ENCODE measurements around the gene EFCAB6.

EFCAB6 gene

DNA sequence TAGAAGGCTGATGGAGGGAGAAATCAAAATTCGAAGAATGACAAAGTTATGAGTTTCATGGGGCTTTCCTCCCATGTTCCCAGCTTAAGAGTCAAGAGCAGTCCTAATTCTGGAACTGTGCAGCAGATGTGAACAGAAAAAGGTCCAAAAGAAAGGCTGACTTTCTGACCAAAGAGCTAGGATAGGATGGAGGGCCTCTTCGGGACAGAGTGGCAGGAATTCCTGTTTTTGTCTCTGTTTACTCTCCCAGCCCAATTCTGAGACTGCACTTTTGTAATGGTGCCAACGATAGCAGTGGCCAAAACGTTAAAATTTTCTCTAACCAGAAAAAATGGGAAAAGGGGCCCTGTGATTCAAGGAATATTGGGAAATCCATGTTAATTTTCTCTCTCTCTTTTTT lies 193.6 kb downstream of the EFCAB6 start:
- Mint-ChIP-seq H3K4me1 (no peaks in the 10 kb centered on the region), H3K4me3 (no peak overlapping the region), H3K9me3 (peaks cover 20% of the 10 kb centered on the region), H3K27ac (no peak overlapping the region), H3K36me3 (ENCODE audit: low read depth) (peaks cover 6% of the 10 kb centered on the region), H3K27me3 (ENCODE audit: low read depth, poor library complexity) (peaks cover 7% of the 10 kb centered on the region)
- TF ChIP-seq, protein P1, sequence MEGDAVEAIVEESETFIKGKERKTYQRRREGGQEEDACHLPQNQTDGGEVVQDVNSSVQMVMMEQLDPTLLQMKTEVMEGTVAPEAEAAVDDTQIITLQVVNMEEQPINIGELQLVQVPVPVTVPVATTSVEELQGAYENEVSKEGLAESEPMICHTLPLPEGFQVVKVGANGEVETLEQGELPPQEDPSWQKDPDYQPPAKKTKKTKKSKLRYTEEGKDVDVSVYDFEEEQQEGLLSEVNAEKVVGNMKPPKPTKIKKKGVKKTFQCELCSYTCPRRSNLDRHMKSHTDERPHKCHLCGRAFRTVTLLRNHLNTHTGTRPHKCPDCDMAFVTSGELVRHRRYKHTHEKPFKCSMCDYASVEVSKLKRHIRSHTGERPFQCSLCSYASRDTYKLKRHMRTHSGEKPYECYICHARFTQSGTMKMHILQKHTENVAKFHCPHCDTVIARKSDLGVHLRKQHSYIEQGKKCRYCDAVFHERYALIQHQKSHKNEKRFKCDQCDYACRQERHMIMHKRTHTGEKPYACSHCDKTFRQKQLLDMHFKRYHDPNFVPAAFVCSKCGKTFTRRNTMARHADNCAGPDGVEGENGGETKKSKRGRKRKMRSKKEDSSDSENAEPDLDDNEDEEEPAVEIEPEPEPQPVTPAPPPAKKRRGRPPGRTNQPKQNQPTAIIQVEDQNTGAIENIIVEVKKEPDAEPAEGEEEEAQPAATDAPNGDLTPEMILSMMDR (IDR thresholded peaks at IDR 0.05): no peak
- DNase-seq: no peak

DNA sequence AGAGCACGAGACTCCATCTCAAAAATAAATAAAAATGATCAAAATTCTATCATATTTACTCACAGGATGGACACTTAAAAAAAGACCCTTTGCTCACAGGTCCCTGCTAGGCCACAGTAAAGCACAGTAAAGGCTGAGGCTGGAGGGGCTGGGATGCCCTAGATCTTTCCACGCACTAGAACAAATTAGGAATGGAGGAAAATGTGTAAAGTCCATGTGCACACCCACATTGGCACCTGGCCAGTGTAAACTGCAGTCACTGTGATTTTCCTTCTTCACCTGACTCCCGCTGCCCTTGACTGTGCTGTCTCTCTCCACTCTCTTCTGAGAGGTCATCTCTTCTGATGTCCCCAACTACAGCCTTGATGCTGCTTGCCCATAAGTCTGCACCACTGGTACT lies 195.5 kb downstream of the EFCAB6 start:
- peaks cover 5% of the 10 kb centered on the region for H3K27me3 Mint-ChIP-seq (ENCODE audit: low read depth, poor library complexity)

DNA sequence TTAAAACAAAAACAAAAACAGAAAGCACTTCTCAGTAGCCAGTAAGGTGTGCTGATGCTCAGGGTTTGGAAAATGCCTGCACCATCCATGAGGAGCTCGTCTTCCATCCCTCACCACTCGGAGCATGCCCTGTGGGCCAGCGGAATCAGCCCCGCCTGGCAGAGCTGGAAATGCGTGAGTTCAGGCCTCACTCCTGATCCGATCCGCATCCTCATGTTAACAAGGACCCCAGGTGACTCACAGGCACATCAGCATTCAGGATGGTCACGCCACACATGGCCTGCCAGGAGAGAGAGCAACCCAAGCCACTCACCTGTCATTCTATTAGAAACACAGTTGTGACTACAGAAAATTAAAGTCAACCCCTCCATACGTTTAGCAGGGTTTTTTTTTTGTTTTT lies 211.8 kb downstream of the EFCAB6 start:
- no peak for DNase-seq
- H3K36me3 Mint-ChIP-seq (ENCODE audit: low read depth): no peaks in the 10 kb centered on the region
- H3K9me3 Mint-ChIP-seq: peaks cover 11% of the 10 kb centered on the region
- TF ChIP-seq, protein P1 (IDR thresholded peaks at IDR 0.05): no peak
- no peak overlapping the region for H3K27ac Mint-ChIP-seq
- no peak overlapping the region for H3K4me3 Mint-ChIP-seq
- no peaks in the 10 kb centered on the region for H3K4me1 Mint-ChIP-seq
- H3K27me3 Mint-ChIP-seq (ENCODE audit: low read depth, poor library complexity): peaks cover 14% of the 10 kb centered on the region

More for the DNA sequence above, 195.5 kb downstream of the EFCAB6 start:
- no peak overlapping the region for H3K4me3 Mint-ChIP-seq
- H3K27ac Mint-ChIP-seq: no peak overlapping the region
- TF ChIP-seq, protein P1 (IDR thresholded peaks at IDR 0.05): no peak
- no peaks in the 10 kb centered on the region for H3K4me1 Mint-ChIP-seq
- DNase-seq: no peak
- H3K36me3 Mint-ChIP-seq (ENCODE audit: low read depth): peaks cover 6% of the 10 kb centered on the region
- peaks cover 25% of the 10 kb centered on the region for H3K9me3 Mint-ChIP-seq

DNA sequence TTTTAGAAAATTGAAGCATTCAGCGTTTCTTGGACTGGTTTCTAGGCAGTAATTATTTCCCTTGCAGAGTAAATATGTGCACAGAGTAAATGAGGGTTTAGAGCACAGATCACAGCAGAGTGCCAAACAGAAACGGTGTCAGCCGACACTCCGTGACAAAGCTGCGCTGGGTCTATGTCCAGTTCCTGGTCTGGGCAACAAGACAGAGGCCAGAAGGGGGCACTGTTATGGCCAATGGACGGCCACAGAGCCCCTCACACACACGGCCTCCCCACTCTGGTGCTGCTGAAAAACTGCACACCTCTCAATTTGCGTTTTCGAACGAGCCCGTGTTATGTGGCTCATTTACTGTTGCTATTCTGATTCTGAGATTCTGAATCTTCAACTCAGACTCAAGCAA lies 219.6 kb downstream of the EFCAB6 start:
- H3K4me3 Mint-ChIP-seq: no peak overlapping the region
- no peak overlapping the region for H3K27ac Mint-ChIP-seq
- DNase-seq: peak; percentile 18
- H3K9me3 Mint-ChIP-seq: peaks cover 28% of the 10 kb centered on the region
- TF ChIP-seq, protein P1 (IDR thresholded peaks at IDR 0.05): no peak
- no peaks in the 10 kb centered on the region for H3K4me1 Mint-ChIP-seq
- peaks cover 11% of the 10 kb centered on the region for H3K27me3 Mint-ChIP-seq (ENCODE audit: low read depth, poor library complexity)
- H3K36me3 Mint-ChIP-seq (ENCODE audit: low read depth): peaks cover 2% of the 10 kb centered on the region

DNA sequence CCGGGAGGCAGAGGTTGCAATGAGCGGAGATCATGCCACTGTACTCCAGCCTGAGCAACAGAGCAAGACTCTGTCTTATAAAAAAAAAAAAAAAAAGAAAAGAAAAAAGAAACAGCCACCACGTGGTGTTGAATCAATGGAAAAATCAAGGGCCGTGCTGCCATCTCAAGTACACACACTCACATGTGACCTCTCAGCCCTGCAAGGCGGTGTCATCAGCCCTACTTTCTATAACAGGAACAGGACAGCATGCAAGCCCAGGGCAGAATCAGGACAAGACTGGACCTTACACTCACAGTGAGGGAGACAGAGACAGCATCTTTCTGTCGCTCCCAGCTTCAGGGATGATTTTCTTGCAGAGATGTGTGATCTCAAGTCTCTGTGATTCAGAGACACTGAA lies 220.7 kb downstream of the EFCAB6 start:
- Mint-ChIP-seq H3K4me1 (no peaks in the 10 kb centered on the region), H3K36me3 (ENCODE audit: low read depth) (peaks cover 6% of the 10 kb centered on the region), H3K27me3 (ENCODE audit: low read depth, poor library complexity) (peaks cover 2% of the 10 kb centered on the region), H3K4me3 (no peak overlapping the region), H3K27ac (no peak overlapping the region), H3K9me3 (peaks cover 37% of the 10 kb centered on the region)
- no peak for DNase-seq
- TF ChIP-seq, protein P1 (IDR thresholded peaks at IDR 0.05): no peak

DNA sequence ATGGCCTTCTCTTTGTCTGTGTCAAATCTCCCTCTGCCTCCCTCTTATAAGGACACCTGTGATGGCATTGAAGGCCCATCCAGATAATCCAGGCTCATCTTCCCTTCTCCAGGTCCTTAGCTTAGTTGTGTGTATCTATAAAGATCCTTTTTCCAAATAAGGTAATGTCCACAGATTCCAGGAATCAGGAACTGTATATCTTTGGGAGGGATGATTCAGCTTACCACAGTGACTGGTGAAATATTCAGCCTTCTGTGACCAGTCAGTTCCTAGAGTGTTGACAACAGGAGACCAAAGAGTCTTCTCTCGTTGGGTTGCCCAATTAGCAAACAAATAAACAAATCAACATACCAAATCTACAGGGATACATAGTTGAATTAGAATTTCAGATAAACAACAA lies 224.5 kb downstream of the EFCAB6 start:
- peaks cover 53% of the 10 kb centered on the region for H3K9me3 Mint-ChIP-seq
- H3K27me3 Mint-ChIP-seq (ENCODE audit: low read depth, poor library complexity): peaks cover 4% of the 10 kb centered on the region
- peaks cover 11% of the 10 kb centered on the region for H3K36me3 Mint-ChIP-seq (ENCODE audit: low read depth)
- no peak overlapping the region for H3K4me3 Mint-ChIP-seq
- no peaks in the 10 kb centered on the region for H3K4me1 Mint-ChIP-seq
- DNase-seq: no peak
- no peak overlapping the region for H3K27ac Mint-ChIP-seq
- TF ChIP-seq, protein P1 (IDR thresholded peaks at IDR 0.05): no peak

All from nephron progenitor cell (in vitro differentiated cells).